Measurements from ENCODE around the gene MUC5AC.

Gene MUC5AC

DNA sequence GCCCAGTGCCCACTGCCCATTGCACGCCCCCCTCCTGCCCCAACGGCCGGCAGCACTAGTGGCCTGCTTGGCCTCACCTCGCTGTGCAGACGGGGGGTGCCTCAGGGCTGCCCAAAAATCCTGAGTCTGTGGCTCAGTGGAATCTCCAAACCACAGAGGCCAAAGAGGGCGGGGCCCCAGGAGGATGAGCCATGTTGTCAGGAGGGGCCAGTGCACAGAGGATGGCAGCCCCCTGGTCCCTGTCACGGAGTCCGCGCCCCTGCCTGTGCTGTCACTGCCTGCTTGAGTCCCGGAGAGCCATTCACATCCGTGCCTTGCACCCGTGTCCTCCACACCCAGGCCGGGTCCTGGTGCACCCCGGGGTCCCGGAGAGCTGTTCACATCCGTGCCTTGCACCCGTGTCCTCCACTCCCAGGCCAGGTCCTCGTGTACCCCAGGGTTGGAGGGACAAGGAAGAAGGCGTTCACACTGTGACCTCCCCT is 36.4 kb upstream of the MUC5AC start:
- DNase-seq (ENCODE audit: low read depth): no peak

DNA sequence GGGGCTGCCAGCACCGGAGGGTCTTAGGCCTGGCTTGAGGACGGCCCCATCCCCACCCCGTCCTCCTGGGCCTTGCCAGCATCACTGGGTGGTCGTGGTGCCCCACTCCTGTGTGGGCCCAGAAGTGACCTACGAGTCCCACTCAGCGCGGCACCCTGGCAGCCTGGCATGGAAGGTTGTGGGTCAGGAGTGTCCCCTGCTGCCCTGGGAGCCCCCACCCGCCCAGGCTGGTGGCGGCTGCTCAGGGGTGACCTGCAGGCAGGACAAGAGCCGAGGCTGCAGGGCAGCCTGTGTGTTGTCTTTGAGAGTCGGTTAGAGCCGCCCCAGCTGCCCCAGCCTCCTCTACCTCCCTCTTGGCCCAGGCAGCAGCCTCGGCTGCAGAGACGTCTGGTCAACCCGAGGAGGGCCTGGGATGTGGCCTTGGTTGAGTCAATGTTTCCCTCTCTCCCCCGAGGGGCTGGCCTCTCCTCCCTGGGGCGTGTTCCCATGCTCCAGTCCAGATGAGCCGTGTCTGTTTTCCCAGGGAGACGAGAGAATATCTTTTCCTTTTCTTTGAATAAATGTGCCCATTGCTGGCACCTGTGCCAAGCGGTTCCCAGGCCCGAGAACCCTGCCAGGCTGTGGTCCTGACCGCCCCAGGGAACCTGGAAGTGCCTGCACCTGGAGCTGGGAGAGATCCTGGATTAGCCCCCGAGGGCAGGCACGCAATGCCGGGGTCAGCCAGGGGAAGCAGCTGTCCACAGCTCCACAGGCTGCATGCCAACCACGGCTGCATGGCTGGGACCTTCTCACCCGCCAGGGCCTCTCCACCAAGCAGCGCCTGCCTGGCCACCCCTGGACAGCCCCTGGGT is 35.7 kb upstream of the MUC5AC start:
- DNase-seq (ENCODE audit: low read depth): no peak

DNA sequence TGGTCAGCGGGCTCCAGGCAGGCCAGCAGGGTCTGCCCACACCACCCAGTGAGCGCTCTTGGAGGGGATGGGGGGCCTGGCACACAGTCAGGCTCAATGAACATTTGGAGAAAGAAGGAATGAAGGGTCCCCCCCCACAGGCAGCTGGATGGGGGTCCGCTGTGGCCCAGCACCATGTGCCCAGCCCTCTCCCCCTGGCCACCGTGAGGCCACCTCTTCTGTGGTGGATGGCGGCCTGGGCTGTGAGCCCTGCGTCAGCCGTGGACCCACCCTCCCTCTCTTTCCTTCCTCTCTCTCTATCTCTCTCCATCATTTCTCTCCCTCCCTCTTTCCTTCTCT is 35.1 kb upstream of the MUC5AC start:
- no peak for DNase-seq (ENCODE audit: low read depth)

DNA sequence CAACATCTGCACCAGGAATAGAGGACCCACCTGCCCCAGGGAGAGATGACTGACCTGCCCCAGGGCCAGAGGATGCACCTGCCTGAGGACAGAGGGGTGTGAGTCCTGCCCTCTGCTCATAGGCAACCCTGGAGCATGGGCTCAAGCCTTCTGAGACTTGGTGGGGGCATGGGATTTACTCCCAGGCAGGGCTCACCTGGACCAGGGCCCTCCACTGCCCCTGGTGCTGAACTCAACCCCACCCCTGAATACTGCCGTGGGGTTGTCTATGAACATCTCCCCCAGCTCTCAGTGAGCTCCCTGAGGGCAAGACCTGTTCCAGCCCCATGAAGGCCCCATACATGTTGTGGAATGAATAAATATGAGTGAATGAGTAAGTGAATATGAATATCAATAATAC is 33.8 kb upstream of the MUC5AC start:
- DNase-seq (ENCODE audit: low read depth): no peak

DNA sequence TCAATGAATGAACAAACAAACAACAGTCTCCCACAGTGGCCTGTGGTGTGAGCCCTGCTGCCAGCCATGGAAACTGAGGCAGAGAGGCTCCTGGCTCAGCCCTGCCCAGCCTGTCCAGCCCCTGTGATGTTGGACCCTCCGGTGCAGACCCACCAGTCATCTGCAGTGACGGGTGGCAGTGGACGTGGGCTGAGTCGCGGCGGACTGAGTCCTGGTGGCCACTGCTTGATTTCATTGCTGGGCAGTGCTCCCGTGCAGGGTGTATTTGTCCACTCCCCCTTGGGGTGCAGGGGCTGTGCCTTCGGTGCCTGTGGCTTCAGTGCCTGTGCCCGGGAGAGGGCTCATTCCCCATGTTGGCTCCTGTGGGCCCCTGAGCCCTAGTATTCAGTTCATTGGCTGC is 31.9 kb upstream of the MUC5AC start:
- no peak for DNase-seq (ENCODE audit: low read depth)

DNA sequence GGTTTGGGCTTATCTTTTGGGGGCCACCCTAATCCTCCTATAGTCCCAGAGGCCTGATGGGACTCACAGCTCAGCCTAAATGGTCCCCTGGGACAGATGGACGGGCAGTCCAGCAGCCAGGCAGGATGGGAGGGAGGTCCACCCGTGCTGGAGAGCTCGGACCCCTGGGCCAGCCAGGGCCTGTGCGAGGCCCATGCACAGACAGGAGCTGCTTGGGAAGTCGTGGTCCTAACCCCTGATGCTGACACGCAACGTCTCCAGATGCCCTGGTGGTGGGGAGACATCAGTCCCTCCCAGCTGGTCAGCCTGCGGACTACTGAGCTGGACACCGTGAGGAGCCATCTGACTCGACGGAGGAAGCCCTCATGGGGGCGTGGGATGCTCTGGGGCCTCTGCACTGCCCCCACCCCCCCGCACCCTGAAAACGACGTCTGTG is 31.2 kb upstream of the MUC5AC start:
- DNase-seq (ENCODE audit: low read depth): no peak

DNA sequence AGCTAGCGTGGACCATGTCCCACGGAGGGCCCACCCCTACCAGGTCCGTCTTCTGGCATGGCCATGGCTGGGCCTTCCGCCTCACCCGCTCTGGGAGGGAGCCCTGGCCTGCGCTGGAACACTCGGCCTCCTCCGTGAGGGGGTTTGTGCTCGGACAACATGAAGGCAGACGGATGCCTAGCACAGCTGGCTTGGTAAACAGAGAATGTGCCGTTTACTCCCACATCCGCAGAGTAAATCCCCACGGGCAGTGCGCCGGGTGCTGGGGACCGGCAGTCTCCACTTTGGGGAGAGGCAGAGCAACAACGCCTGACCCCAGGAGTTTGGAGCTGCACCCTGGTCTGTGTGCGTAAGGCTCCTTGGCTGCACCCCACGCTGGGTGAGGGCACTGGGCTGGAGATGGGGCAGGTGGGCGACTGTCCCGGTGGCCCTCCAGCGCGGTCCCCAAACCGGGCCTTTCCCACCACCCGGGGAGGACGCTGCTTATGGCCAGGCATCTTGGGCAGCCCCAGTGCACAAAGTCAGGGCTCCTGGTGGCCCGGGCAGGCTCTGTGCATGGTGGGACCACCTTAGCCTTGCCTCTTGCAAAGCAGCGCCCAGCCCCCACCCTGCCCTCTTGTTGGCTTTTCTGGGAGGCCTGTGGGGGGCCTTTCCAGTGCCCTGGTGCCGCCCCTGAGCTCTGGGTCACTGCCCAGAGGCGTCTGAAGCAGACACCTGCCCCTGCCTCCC is 30.7 kb upstream of the MUC5AC start:
- no peak for DNase-seq (ENCODE audit: low read depth)

DNA sequence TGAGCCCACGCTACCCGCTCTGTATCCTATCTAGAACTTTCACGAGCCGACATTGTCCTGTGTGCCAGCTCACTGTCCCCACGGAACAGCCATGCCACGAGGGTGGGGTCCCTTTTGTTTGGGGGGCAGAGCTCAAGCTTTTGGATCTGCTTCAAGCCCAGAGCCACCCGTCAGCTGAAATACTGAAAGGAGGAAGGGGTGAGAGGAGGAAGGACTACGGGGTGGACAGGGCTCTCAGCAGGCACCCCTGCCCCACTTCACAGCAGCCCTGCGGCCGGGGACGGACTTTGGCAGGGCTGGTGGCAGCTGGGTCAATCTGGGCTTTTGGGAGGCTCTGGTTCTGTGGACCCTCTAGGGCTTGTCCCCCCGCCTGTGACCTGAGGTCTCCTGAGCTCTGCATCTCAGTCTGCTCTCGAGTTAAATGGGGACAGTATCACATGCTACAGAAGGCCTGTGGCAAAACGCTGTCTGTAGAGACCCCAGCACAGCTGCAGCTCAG is 30.0 kb upstream of the MUC5AC start:
- no peak for DNase-seq (ENCODE audit: low read depth)

DNA sequence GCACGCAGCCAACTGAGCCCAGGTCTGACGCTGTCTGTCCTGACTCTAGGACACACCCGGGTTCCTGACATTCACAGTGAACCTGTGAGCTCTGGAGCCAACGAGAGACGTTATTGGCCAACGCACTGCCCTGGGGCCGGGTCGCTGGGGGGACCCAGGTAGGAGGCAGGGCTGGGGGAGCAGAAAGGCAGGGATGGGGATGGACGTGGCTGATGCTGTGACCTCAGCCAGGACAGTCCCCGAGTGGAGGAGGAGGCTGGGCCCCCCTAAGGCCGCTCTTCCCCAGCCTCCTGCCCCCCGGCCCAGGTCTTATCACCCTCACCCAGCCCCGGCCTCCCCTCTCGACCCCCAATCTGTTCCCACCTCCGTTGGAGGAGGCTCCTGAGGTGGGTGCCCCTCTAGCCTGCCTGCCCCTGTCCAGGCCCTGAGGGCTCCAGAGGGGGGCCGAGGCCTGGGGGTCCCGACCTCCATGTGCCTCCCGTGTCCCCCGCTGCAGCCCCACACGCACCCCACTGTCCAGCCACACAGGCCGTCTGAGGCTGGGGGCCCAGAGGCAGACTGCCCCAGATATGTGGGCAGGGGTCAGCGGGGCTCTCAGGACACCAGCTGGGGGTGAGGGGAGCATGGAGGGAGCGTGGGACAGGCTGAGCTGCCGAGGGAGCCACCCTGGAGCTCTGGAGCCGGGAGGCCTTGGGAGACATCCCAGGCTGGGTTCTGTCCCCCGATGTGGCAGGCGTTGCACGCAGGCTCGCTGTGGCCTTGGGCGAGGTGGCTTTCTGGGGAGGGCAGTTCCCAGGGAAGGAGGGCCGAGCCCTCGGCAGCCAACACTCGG is 29.2 kb upstream of the MUC5AC start:
- no peak for DNase-seq (ENCODE audit: low read depth)

DNA sequence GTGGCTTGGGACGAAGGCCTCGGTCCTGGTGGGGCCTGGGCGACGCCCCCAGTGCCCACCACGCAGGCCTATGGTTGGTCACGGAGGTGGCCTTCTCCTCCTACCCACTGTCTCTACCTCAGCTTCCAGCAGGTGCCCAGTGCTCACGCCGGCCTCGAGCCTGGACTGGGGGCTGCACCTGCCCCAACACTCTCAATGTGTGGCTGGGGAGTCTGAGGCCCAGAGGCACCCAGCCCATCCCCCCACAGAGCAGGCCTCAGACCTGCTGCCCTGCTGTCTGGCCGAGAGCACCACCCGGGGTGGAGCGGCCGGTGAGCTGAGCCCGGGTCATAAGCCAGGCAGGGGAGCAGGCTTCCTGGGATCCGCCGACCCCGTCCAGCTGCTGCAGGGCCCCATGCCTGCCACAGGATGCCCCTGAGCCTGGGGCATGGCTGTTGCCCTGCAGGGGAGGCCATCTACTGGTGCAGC is 28.6 kb upstream of the MUC5AC start:
- no peak for DNase-seq (ENCODE audit: low read depth)

DNA sequence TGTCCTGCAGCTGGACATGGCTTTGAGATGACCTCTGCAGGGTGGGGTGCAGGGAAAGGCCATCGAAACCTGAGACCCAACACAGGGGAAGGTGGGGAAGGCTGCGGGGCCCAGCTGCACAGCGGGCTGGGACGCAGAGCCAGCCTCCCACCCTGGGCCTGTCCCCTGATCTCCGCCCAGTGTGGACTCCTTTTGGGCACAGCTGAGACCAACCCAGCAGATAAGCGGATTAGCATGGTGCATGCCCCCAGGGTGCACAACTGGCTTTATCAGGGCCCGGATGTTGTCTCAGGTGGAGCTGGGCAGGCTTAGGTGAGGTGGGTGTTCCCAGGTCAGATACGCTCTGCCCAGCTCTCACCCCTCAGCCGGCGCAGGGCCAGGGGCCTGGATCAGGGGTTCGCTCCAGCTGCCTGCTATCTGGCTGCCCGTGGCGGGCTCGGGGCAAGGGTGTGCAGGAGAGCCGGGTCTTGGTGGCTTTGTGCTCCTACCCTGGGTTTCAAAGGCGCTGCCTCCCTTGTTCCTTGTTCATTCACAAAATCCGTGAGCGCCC is 28.1 kb upstream of the MUC5AC start:
- no peak for DNase-seq (ENCODE audit: low read depth)

DNA sequence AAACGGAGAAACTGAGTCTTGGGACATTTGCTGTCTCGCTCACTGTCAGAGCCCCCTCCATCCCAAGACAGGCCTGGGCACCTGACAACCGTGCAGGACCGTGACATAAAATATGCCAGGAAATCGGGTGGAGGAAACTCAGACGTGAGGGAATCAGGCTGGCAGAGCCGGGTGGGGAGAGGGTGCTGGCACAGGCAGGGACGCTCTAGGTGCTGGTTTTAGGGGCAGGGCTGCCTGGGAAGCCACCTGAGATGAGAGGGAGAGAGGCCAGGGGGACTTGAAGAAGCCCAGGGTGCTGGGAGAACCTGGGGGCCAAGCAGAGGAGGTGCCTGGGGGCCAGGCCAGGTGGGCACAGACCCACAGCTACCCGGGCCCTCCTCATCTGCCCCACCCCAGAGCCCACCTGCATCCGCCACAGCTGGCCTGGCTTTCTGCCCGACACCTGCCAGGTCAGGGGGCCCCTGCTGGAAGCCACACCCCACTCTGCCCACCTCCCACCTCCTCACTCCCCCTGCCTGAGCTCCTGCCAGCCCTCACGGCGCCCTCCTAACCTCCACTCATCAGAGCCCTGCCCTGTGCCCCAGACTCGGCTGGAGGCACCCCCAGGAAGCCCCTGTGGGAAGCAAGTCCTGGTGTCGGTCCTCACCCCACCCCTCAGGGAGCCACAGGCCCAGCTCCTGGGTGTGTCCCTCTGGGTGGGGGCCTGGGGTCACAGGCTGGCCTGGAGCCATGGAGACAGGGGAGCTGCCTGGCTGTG is 27.3 kb upstream of the MUC5AC start:
- DNase-seq (ENCODE audit: low read depth): no peak

DNA sequence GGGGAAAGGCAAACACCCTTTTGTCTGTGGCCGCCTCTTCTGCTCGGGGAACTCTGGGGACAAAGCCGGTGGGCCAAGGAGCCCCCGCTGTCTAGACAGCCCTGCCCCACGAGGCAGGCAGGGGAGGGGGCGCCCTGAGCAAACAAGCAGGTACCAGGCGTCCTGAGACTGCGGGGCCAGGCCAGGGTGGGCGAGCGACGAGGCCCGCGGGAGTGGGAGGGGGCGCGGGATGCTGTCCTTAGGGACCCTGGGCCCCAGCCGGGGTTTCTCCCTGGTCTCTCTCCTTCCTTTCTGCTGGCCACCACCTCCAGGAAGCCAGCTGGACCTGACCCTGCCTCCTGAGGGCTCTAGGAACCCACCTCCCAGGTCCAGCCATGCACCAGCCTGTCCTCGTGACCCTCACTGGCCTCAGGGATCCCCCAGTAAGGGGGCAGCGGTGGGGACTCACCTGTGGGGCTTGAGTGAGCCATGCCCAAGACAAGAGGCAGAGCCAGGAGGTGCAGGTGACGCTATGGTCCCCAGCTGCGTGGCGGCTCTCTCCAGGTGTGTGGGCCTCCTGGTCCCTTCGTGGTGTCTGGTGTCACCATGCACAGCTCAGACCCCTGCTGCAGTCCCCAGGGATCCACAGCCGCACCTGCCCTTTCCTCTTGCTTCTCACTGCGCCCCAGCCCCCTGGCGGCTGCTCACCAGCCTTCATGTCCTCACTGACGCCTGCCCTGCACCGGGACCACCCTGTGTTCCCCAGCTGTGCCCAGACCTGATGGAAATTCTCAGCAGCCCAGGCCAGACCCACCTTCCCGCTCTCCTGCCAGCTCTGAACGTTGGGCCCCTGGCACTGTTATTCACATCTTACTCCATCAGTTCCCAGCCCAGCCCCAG is 26.5 kb upstream of the MUC5AC start:
- no peak for DNase-seq (ENCODE audit: low read depth)

DNA sequence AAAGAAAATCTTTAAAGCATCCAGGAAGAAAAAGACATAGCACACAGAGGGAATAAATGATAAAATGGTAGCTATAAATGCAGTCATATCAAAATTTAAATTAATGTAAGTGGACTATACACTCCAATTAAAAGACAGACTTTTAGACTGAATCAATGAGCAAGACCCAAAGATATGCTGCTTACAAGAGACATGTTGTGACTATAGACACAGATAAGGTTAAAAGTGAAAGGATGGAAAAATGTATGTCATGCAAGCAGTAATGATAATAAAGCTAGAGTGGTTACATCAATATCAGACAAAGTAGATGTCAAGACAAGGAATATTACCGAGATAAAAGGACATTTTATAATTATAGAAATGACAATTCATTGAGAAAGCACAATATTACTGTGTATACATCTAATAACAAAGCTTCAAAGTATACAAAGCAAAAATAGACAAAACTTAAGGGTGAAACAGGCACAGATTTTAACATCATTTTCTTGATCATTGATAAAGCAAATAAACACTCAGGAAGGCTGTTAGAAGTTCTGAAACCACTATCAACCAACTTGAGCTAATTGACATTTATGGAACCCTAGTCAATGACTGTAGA is 22.8 kb upstream of the MUC5AC start:
- DNase-seq (ENCODE audit: low read depth): no peak

DNA sequence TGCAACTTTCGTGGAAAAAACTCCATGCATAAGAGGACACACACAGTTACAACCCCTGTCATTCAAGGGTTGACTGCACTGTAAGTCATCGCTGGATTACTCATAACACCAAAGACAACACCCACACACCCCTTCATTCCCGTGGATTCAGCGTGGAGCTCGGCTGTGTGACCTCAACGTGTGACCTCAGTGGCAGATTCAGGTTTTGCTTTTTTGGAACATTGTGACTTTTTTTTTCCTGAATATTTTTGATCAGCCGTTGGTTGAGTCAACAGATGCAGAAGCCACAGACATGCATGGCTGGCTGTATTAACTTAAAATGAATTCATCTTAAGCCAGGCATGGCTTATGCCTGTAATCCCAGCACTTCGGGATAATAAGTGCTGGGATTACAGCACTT is 19.7 kb upstream of the MUC5AC start:
- DNase-seq (ENCODE audit: low read depth): peak; percentile 66

DNA sequence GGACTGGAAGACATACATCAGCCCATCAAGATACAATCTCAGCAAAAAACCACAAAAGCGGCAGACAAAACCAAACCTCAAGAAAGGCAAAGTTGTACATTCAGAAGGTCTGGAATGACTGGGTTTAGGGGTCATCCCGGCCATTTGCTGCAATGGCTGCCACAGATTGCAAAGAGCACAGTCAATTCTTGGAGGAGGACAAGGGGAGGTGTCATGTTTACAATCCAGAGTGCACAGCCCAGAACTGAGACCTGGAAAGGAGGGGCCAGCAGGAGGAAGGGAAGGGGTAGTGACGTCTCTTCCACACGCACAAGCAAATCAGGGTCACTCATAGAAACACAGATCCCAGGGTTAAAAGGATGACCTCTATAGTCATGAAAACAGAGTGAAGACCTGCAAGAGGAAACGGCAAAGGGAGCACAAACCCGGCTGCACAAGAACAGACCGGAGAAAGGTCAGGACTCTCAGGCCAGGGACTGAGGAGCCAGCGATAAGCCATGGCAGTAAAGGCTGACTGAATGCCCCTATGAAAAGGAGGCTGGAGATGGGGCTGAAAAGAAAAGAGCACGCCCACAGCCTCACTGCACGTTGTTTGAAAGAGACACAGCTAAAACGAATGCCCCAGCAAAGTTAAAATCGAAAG is 18.2 kb upstream of the MUC5AC start:
- no peak for DNase-seq (ENCODE audit: low read depth)

DNA sequence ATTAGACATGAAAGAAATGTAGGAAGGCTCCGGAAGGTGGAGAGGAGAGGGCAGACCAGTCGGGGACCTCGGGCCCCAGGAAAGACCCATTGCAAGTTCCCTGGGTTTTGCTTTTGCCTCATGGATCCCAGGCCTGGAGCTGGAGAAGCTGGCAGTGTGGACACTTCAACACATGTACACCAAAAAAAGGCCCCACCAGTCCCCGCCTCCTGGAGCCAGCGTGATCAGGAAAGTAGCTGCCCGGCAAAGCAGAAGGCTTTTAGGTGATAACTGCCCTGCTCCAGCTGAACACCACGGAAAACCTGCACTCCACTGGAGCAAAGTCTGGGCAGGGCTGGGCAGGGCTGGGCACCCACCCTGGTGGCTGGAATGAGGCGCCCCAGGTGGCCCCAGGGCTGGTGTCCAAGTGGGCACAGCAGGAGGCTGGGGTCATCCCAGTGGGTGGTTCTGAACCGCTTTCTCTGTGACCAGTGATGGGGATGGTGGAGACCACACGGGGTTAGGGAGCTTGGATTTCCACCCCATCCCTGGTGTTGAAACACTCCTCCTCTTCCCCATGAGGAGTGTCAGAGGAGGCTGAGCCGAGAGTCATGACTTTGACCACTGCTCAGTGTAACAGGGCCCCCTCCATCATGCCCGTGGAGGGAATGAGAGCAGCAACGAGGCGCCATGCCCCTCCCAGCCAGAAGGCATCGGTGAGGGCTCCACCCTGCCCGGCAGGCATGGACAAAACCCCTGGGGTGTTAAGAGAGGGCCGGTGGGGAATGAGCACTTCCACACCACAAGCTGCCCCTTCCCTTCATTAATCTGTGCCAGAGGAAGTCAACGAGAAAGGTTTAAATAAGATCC is 16.9 kb upstream of the MUC5AC start:
- no peak for DNase-seq (ENCODE audit: low read depth)

DNA sequence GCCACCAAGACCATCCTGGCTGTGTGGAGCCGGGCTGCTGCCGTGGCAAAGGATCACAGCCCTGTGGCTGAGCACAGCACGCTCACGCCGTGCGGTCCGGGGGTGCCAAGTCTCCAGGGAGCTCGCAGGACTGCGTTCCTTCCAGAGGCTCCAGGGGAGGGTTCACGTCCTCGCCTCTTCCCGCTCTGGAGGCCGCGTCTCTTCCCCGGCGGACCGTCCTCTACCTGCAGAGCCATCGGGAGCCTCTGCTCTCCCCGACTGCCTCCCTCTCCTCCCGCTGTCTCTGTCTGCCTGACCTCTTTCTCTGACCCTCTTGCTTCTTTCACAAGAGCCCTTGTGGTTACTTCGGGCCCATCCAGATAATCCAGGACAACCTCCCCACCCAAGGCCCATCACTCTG is 11.4 kb upstream of the MUC5AC start:
- DNase-seq (ENCODE audit: low read depth): no peak
